ENCODE results near the gene DTX2.
"Not testable (repeated sequence)": the region's sequence is repeated elsewhere in the genome, so short reads cannot be mapped to it uniquely, and the experiment has no call there.

DTX2 gene

GRCh38 chr7:76492139-76492538, 30.6 kb downstream of the DTX2 start:
- not testable (repeated sequence) for H3K4me1 ChIP-seq (ENCODE audit: control insufficient read depth in 1 of 2, insufficient read depth in 2 of 2, low read length in 2 of 2); H3K79me1 ChIP-seq (ENCODE audit: low read length)
- WGBS (ENCODE audit: extremely low coverage, insufficient coverage, insufficient read length): no CpG with 5 or more reads among the region's 10 CpGs

GRCh38 chr7:76495717-76496116, 34.2 kb downstream of the DTX2 start:
- H4K8ac ChIP-seq (ENCODE audit: low read depth, low read length); H3K36me3 ChIP-seq (ENCODE audit: control insufficient read depth in 1 of 2, insufficient read depth in 2 of 2, low read length in 2 of 2); H4K91ac ChIP-seq (ENCODE audit: low read depth, low read length): not testable (repeated sequence)

More at GRCh38 chr7:76492139-76492538, 30.6 kb downstream of the DTX2 start:
- H3K79me2 ChIP-seq (ENCODE audit: control insufficient read depth, insufficient read depth, low read length, poor library complexity); H3K27ac ChIP-seq (ENCODE audit: low read depth, low read length); H2BK12ac ChIP-seq (ENCODE audit: low read length); H2AK5ac ChIP-seq (ENCODE audit: low read length); H3K9ac ChIP-seq (ENCODE audit: low read length); H2BK5ac ChIP-seq (ENCODE audit: low read depth, low read length, poor library complexity); H3K18ac ChIP-seq (ENCODE audit: low read length); H3K4me3 ChIP-seq (ENCODE audit: low read depth, low read length); H3K27me3 ChIP-seq (ENCODE audit: insufficient read depth, low read length); H2AFZ ChIP-seq (ENCODE audit: insufficient read depth, low read length, poor library complexity); H3K14ac ChIP-seq (ENCODE audit: low read length); H2BK120ac ChIP-seq (ENCODE audit: insufficient read depth, low read length, poor library complexity); H3K4ac ChIP-seq (ENCODE audit: low read depth, low read length); H3K9me3 ChIP-seq (ENCODE audit: insufficient read depth, low read depth, low read length); H3K36me3 ChIP-seq (ENCODE audit: control insufficient read depth in 1 of 2, insufficient read depth in 2 of 2, low read length in 2 of 2); H4K91ac ChIP-seq (ENCODE audit: low read depth, low read length); H4K8ac ChIP-seq (ENCODE audit: low read depth, low read length); DNase-seq; H4K12ac ChIP-seq (ENCODE audit: low read depth, low read length); H3K4me2 ChIP-seq (ENCODE audit: low read length); H3K23ac ChIP-seq (ENCODE audit: low read length): not testable (repeated sequence)

GRCh38 chr7:76497918-76498582, 36.5 kb downstream of the DTX2 start:
- not testable (repeated sequence) for H3K27ac ChIP-seq (ENCODE audit: low read depth, low read length); DNase-seq

More at GRCh38 chr7:76495717-76496116, 34.2 kb downstream of the DTX2 start:
- not testable (repeated sequence) for DNase-seq; H3K79me1 ChIP-seq (ENCODE audit: low read length); H3K4me3 ChIP-seq (ENCODE audit: low read depth, low read length); H3K79me2 ChIP-seq (ENCODE audit: control insufficient read depth, insufficient read depth, low read length, poor library complexity); H4K12ac ChIP-seq (ENCODE audit: low read depth, low read length); H3K4ac ChIP-seq (ENCODE audit: low read depth, low read length); H2BK12ac ChIP-seq (ENCODE audit: low read length); H2BK120ac ChIP-seq (ENCODE audit: insufficient read depth, low read length, poor library complexity); H3K4me1 ChIP-seq (ENCODE audit: control insufficient read depth in 1 of 2, insufficient read depth in 2 of 2, low read length in 2 of 2); H3K27me3 ChIP-seq (ENCODE audit: insufficient read depth, low read length); H3K4me2 ChIP-seq (ENCODE audit: low read length); H3K9me3 ChIP-seq (ENCODE audit: insufficient read depth, low read depth, low read length); H3K9ac ChIP-seq (ENCODE audit: low read length); H3K23ac ChIP-seq (ENCODE audit: low read length); H3K27ac ChIP-seq (ENCODE audit: low read depth, low read length); H2AFZ ChIP-seq (ENCODE audit: insufficient read depth, low read length, poor library complexity); H3K18ac ChIP-seq (ENCODE audit: low read length); H2AK5ac ChIP-seq (ENCODE audit: low read length); H3K14ac ChIP-seq (ENCODE audit: low read length); H2BK5ac ChIP-seq (ENCODE audit: low read depth, low read length, poor library complexity)
- no CpG with 5 or more reads among the region's 16 CpGs for WGBS (ENCODE audit: extremely low coverage, insufficient coverage, insufficient read length)

GRCh38 chr7:76498583-76499200, 37.2 kb downstream of the DTX2 start:
- not testable (repeated sequence) for H4K12ac ChIP-seq (ENCODE audit: low read depth, low read length); H3K9me3 ChIP-seq (ENCODE audit: insufficient read depth, low read depth, low read length); H2BK5ac ChIP-seq (ENCODE audit: low read depth, low read length, poor library complexity); H3K4me2 ChIP-seq (ENCODE audit: low read length); H3K4me1 ChIP-seq (ENCODE audit: control insufficient read depth in 1 of 2, insufficient read depth in 2 of 2, low read length in 2 of 2); H4K8ac ChIP-seq (ENCODE audit: low read depth, low read length); H3K18ac ChIP-seq (ENCODE audit: low read length); H3K14ac ChIP-seq (ENCODE audit: low read length); H2BK12ac ChIP-seq (ENCODE audit: low read length); H3K9ac ChIP-seq (ENCODE audit: low read length); H3K4me3 ChIP-seq (ENCODE audit: low read depth, low read length); H3K79me2 ChIP-seq (ENCODE audit: control insufficient read depth, insufficient read depth, low read length, poor library complexity); H3K4ac ChIP-seq (ENCODE audit: low read depth, low read length); H2AFZ ChIP-seq (ENCODE audit: insufficient read depth, low read length, poor library complexity); H2AK5ac ChIP-seq (ENCODE audit: low read length); H4K91ac ChIP-seq (ENCODE audit: low read depth, low read length); H3K27ac ChIP-seq (ENCODE audit: low read depth, low read length); H3K79me1 ChIP-seq (ENCODE audit: low read length); DNase-seq; H3K23ac ChIP-seq (ENCODE audit: low read length); H2BK120ac ChIP-seq (ENCODE audit: insufficient read depth, low read length, poor library complexity); H3K27me3 ChIP-seq (ENCODE audit: insufficient read depth, low read length)
- no CpG with 5 or more reads among the region's 10 CpGs for WGBS (ENCODE audit: extremely low coverage, insufficient coverage, insufficient read length)
- peaks cover 10 to 16% of the 10 kb centered on the region in 2 experiments for H3K36me3 ChIP-seq (ENCODE audit: control insufficient read depth in 1 of 2, insufficient read depth in 2 of 2, low read length in 2 of 2)

More at GRCh38 chr7:76497918-76498582, 36.5 kb downstream of the DTX2 start:
- not testable (repeated sequence) for H4K91ac ChIP-seq (ENCODE audit: low read depth, low read length); H3K4me2 ChIP-seq (ENCODE audit: low read length); H3K4me3 ChIP-seq (ENCODE audit: low read depth, low read length); H3K4ac ChIP-seq (ENCODE audit: low read depth, low read length); H2BK12ac ChIP-seq (ENCODE audit: low read length); H3K4me1 ChIP-seq (ENCODE audit: control insufficient read depth in 1 of 2, insufficient read depth in 2 of 2, low read length in 2 of 2); H2AK5ac ChIP-seq (ENCODE audit: low read length); H3K18ac ChIP-seq (ENCODE audit: low read length); H2BK5ac ChIP-seq (ENCODE audit: low read depth, low read length, poor library complexity); H3K9me3 ChIP-seq (ENCODE audit: insufficient read depth, low read depth, low read length); H4K8ac ChIP-seq (ENCODE audit: low read depth, low read length); H4K12ac ChIP-seq (ENCODE audit: low read depth, low read length); H2AFZ ChIP-seq (ENCODE audit: insufficient read depth, low read length, poor library complexity); H3K79me2 ChIP-seq (ENCODE audit: control insufficient read depth, insufficient read depth, low read length, poor library complexity); H3K79me1 ChIP-seq (ENCODE audit: low read length); H2BK120ac ChIP-seq (ENCODE audit: insufficient read depth, low read length, poor library complexity); H3K9ac ChIP-seq (ENCODE audit: low read length); H3K27me3 ChIP-seq (ENCODE audit: insufficient read depth, low read length); H3K14ac ChIP-seq (ENCODE audit: low read length); H3K23ac ChIP-seq (ENCODE audit: low read length)
- no CpG with 5 or more reads among the region's 27 CpGs for WGBS (ENCODE audit: extremely low coverage, insufficient coverage, insufficient read length)
- H3K36me3 ChIP-seq (ENCODE audit: control insufficient read depth in 1 of 2, insufficient read depth in 2 of 2, low read length in 2 of 2): peaks cover 6 to 13% of the 10 kb centered on the region in 2 experiments
